Endothelial cell of umbilical vein (primary cell): Measurements from ENCODE around the gene FZD7. TPM values are rescaled to one million over a fixed set of nuclear protein-coding genes. Genes with fewer than 3 reads are reported as not detected.

ENCODE experiments used
- BruUV-seq: library from RNA; stranded (reverse); fragments of 400-500 nt; replicated peaks from 2 replicates; lab custom pipeline; 2021; lab: Mats Ljungman, UMichigan
- CTCF ChIA-PET: fragments of 300-600, 350-600 bp; sonication (Branson Sonifier 250); formaldehyde crosslinking; loops from one replicate; lab custom pipeline; 2021; ENCODE audit warnings: antibody characterized with exemption, inconsistent platforms; lab: Charles Lee
- POLR2A ChIA-PET: fragments of 300-600, 350-600 bp; sonication (Branson Sonifier 250); formaldehyde crosslinking; loops from one replicate; lab custom pipeline; 2021; ENCODE audit warnings: antibody characterized with exemption, inconsistent platforms; lab: Charles Lee
- DNase-seq: peaks from one replicate; pipeline ENCODE4 v3.0.0-alpha.2; 2011; ENCODE audit warnings: low read depth, low spot score
- FAIRE-seq: peaks from 2 replicates; lab custom pipeline; 2011; peaks lifted over from hg19 to GRCh38; lab: Jason Lieb, UNC
- H2AFZ ChIP-seq: 2 replicates; pipeline ENCODE4 v1.6.0; 2012; ENCODE audit warnings: low read depth, low read length, control low read depth, inconsistent platforms
- H3K27ac ChIP-seq: 2 replicates; pipeline ENCODE4 v1.5.1; 2011; ENCODE audit warnings: low read depth, mild to moderate bottlenecking, control low read depth, low read length, moderate library complexity; ENCODE audit not compliant: insufficient read depth
- H3K27me3 ChIP-seq, 2 experiments: 2 replicates each; pipeline versions ENCODE4 v1.6.0 to v1.6.1; 2011; ENCODE audit warnings: low read length in 2 of 2, mixed read lengths in 1 of 2; ENCODE audit not compliant: control insufficient read depth in 2 of 2, insufficient read depth in 2 of 2
- H3K36me3 ChIP-seq, 2 experiments: 2 replicates in 1 of 2; 3 replicates in 1 of 2; pipeline ENCODE4 v1.5.1; 2011; ENCODE audit warnings: low read length in 2 of 2, mild to moderate bottlenecking in 1 of 2, moderate library complexity in 1 of 2; ENCODE audit not compliant: control insufficient read depth in 2 of 2, insufficient read depth in 2 of 2; ENCODE audit errors: extremely low read depth in 1 of 2
- H3K4me1 ChIP-seq: 3 replicates; pipeline ENCODE4 v1.5.1; 2011; ENCODE audit warnings: mild to moderate bottlenecking, low read length; ENCODE audit not compliant: control insufficient read depth, insufficient read depth; ENCODE audit errors: extremely low read depth
- H3K4me2 ChIP-seq: 2 replicates; pipeline ENCODE4 v1.6.1; 2011; ENCODE audit warnings: low read length, control low read depth, mixed read lengths; ENCODE audit not compliant: insufficient read depth
- H3K4me3 ChIP-seq, 3 experiments: fragments of 200-600 bp in 1 of 3; sonication (generic), shearing (Covaris generic) in 1 of 3; replicated peaks in 1 of 3; 2 replicates each; pipeline ENCODE4 v1.5.1; 2011 to 2016; ENCODE audit warnings: control low read depth in 3 of 3, low read length in 3 of 3, mild to moderate bottlenecking in 2 of 3, inconsistent platforms in 1 of 3, low read depth in 1 of 3, moderate library complexity in 1 of 3; ENCODE audit not compliant: insufficient read depth in 1 of 3
- H3K79me2 ChIP-seq: 2 replicates; pipeline ENCODE4 v1.6.0; 2012; ENCODE audit warnings: low read length, inconsistent platforms; ENCODE audit not compliant: control insufficient read depth, insufficient read depth
- H3K9ac ChIP-seq: replicated peaks from 2 replicates; pipeline ENCODE3; 2011; ENCODE audit warnings: low read length, control low read depth; ENCODE audit not compliant: insufficient read depth; ENCODE audit errors: extremely low read depth
- H3K9me1 ChIP-seq: replicated peaks from 3 replicates; pipeline ENCODE4 v1.6.0; 2011; ENCODE audit warnings: mild to moderate bottlenecking, low read length; ENCODE audit not compliant: control insufficient read depth, insufficient read depth; ENCODE audit errors: extremely low read depth
- H3K9me3 ChIP-seq: replicated peaks from 2 replicates; pipeline ENCODE4 v1.5.1; 2012; ENCODE audit warnings: low read length, inconsistent platforms; ENCODE audit not compliant: control insufficient read depth, insufficient read depth
- H4K20me1 ChIP-seq: replicated peaks from 2 replicates; pipeline ENCODE3; 2011; ENCODE audit warnings: mild to moderate bottlenecking, low read length; ENCODE audit not compliant: control insufficient read depth, insufficient read depth; ENCODE audit errors: extremely low read depth
- EZH2 ChIP-seq: IDR thresholded peaks from 2 replicates; pipeline ENCODE4 v1.6.1; 2012; ENCODE audit warnings: borderline replicate concordance, low read depth, mild to moderate bottlenecking, moderate library complexity, low read length, inconsistent platforms; ENCODE audit not compliant: severe bottlenecking
- FOS ChIP-seq: IDR thresholded peaks from 2 replicates; pipeline ENCODE4 v1.6.1; 2011; ENCODE audit warnings: mild to moderate bottlenecking, low read length, moderate library complexity, borderline replicate concordance; ENCODE audit not compliant: insufficient read depth
- GATA2 ChIP-seq: IDR thresholded peaks from 2 replicates; pipeline ENCODE4 v1.7.0; 2011; ENCODE audit warnings: low read depth, mild to moderate bottlenecking, moderate library complexity, mixed read lengths, low read length; ENCODE audit not compliant: insufficient read length, insufficient read depth
- JUN ChIP-seq: IDR thresholded peaks from 2 replicates; pipeline ENCODE4 v1.6.1; 2011; ENCODE audit warnings: borderline replicate concordance, low read depth; ENCODE audit not compliant: insufficient read length, insufficient read depth
- MAX ChIP-seq: IDR thresholded peaks from 2 replicates; pipeline ENCODE4 v1.6.1; 2011; ENCODE audit not compliant: insufficient read depth, insufficient read length
- MYC ChIP-seq: IDR thresholded peaks from one replicate; pipeline ENCODE4 v1.6.1; 2011; ENCODE audit warnings: mild to moderate bottlenecking, low read depth, low read length
- POLR2A ChIP-seq: IDR thresholded peaks from 2 replicates; pipeline ENCODE4 v1.6.1; 2012; ENCODE audit warnings: low read depth, mild to moderate bottlenecking, control low read depth, low read length
- POLR2AphosphoS5 ChIP-seq: IDR thresholded peaks from 2 replicates; pipeline ENCODE4 v1.6.1; 2012; ENCODE audit warnings: low read depth, mild to moderate bottlenecking, control low read depth, low read length, moderate library complexity; ENCODE audit not compliant: insufficient read depth
- dilution Hi-C: fragments of 300-500 bp; cut with MboI; formaldehyde crosslinking; loops from one replicate; pipeline ENCODE4 v1.15.0; 2019; ENCODE audit warnings: low sequenced_read_pairs; ENCODE audit not compliant: extremely low pct_ligation_motif_present
- intact Hi-C: fragments of 100-400 bp; cut with micrococcal nuclease; formaldehyde crosslinking; loops from one replicate; pipeline ENCODE4 v1.10.0; 2022
- polyA plus RNA-seq, 4 experiments: library from polyadenylated mRNA; depleted of rRNA in 3 of 4; stranded (reverse) in 3 of 4; unstranded in 1 of 4; fragments of >200 nt; gene quantifications; 2 replicates each; pipeline versions ENCODE4 v1.2.1 to v1.2.3, GENCODE V29; 2011 to 2012; ENCODE audit warnings: missing spikeins in 1 of 4
- total RNA-seq: library from RNA; stranded (reverse); gene quantifications from 2 replicates; pipeline ENCODE4 v1.2.3, GENCODE V29; 2021
- TF ChIP-seq, protein P1 (sequence below), 2 donors: IDR thresholded peaks; 1 replicate in 1 of 2; 2 replicates in 1 of 2; pipeline ENCODE4 v1.5.1; 2011; ENCODE audit warnings: low read length in 2 of 2, mild to moderate bottlenecking in 2 of 2, moderate library complexity in 2 of 2, control low read depth in 1 of 2, inconsistent platforms in 1 of 2, low read depth in 1 of 2; ENCODE audit not compliant: insufficient read depth in 1 of 2; ENCODE audit errors: extremely low read depth in 1 of 2

Gene FZD7
- total and polyA plus RNA-seq, 2 donors (not counting 3 experiments of a cell fraction or from before 2014, with no cell fraction given) = 0.15 to 0.29 TPM

GRCh38 chr2:201992960-201993359, 40.7 kb upstream of the FZD7 start:
- Histone ChIP-seq H3K9ac (no peak overlapping the region), H3K36me3 (no peaks in the 10 kb centered on the region), H2AFZ (no peak overlapping the region), H3K79me2 (no peaks in the 10 kb centered on the region), H3K4me3 (no peak overlapping the region), H3K9me1 (no peaks in the 10 kb centered on the region), H3K4me1 (no peaks in the 10 kb centered on the region), H4K20me1 (no peaks in the 10 kb centered on the region), H3K27me3 (peaks cover 11 to 16% of the 10 kb centered on the region in 2 experiments), H3K27ac (no peak overlapping the region), H3K4me2 (no peak overlapping the region), H3K9me3 (no peaks in the 10 kb centered on the region)
- POLR2A ChIA-PET = no interaction called here
- FAIRE-seq = no peak
- CTCF ChIA-PET = no interaction called here
- intact Hi-C loops = no loop called here
- no TSS peak for BruUV-seq
- DNase-seq = no peak
- TF ChIP-seq MYC (no peak), GATA2 (no peak), EZH2 (no peak), POLR2A (no peak), POLR2AphosphoS5 (no peak), MAX (no peak), JUN (no peak), FOS (no peak)
- TF ChIP-seq, protein P1, sequence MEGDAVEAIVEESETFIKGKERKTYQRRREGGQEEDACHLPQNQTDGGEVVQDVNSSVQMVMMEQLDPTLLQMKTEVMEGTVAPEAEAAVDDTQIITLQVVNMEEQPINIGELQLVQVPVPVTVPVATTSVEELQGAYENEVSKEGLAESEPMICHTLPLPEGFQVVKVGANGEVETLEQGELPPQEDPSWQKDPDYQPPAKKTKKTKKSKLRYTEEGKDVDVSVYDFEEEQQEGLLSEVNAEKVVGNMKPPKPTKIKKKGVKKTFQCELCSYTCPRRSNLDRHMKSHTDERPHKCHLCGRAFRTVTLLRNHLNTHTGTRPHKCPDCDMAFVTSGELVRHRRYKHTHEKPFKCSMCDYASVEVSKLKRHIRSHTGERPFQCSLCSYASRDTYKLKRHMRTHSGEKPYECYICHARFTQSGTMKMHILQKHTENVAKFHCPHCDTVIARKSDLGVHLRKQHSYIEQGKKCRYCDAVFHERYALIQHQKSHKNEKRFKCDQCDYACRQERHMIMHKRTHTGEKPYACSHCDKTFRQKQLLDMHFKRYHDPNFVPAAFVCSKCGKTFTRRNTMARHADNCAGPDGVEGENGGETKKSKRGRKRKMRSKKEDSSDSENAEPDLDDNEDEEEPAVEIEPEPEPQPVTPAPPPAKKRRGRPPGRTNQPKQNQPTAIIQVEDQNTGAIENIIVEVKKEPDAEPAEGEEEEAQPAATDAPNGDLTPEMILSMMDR (IDR thresholded peaks at IDR 0.05; ENCODE audit: extremely low read depth in 1 of 2, insufficient read depth in 1 of 2, low read depth in 1 of 2, low read length in 2 of 2) = no peak
- dilution Hi-C loops = no loop called here
